Naive thymus-derived CD4-positive, alpha-beta T cell (primary cell): Measurements from ENCODE around the gene CASQ1. TPM values are rescaled to one million over a fixed set of nuclear protein-coding genes. Genes with fewer than 3 reads are reported as not detected.

Experiments used
- ATAC-seq: fragments of 150-1000 bp; cut with Tn5 transposase; 2 replicates; pipeline ENCODE4 v1.10.0; 2021; ENCODE audit warnings: mild to moderate bottlenecking, moderate library complexity
- CTCF ChIA-PET: fragments of 350-600 bp; sonication (Branson Sonifier 250); formaldehyde crosslinking; loops from one replicate; lab custom pipeline; 2021; ENCODE audit warnings: antibody characterized with exemption; lab: Charles Lee
- POLR2A ChIA-PET: fragments of 350-600 bp; sonication (Branson Sonifier 250); formaldehyde crosslinking; loops from one replicate; lab custom pipeline; 2021; ENCODE audit warnings: antibody characterized with exemption, inconsistent platforms; lab: Charles Lee
- DNase-seq, 9 donors: peaks; one replicate each; pipeline versions ENCODE4 v3.0.0 to v3.0.0-alpha.2; 2020 to 2022; ENCODE audit warnings: mixed read lengths in 1 of 9
- H3K27ac ChIP-seq: one replicate; pipeline ENCODE4 v1.7.0; 2013; ENCODE audit warnings: mild to moderate bottlenecking, low read depth, low read length, moderate library complexity
- H3K27me3 ChIP-seq, 2 donors: one replicate each; pipeline ENCODE4 v1.7.0; 2013; ENCODE audit warnings: low read length in 2 of 2, mild to moderate bottlenecking in 2 of 2, moderate library complexity in 2 of 2; ENCODE audit not compliant: control insufficient read depth in 2 of 2, insufficient read depth in 2 of 2
- H3K36me3 ChIP-seq, 3 experiments: 1 replicate in 2 of 3; 2 replicates in 1 of 3; pipeline ENCODE4 v1.7.0; 2013; ENCODE audit warnings: low read length in 3 of 3, mild to moderate bottlenecking in 3 of 3, moderate library complexity in 1 of 3; ENCODE audit not compliant: insufficient read depth in 3 of 3, control insufficient read depth in 2 of 3
- H3K4me1 ChIP-seq, 2 donors: one replicate each; pipeline ENCODE4 v1.7.0; 2013; ENCODE audit warnings: low read length in 2 of 2, mild to moderate bottlenecking in 2 of 2, moderate library complexity in 1 of 2; ENCODE audit not compliant: control insufficient read depth in 2 of 2, insufficient read depth in 2 of 2
- H3K4me3 ChIP-seq: 2 replicates; pipeline ENCODE4 v1.7.0; 2013; ENCODE audit warnings: mild to moderate bottlenecking, low read length
- H3K9me3 ChIP-seq, 3 experiments: 1 replicate in 2 of 3; 2 replicates in 1 of 3; pipeline ENCODE4 v1.7.0; 2013; ENCODE audit warnings: low read length in 3 of 3; ENCODE audit not compliant: control insufficient read depth in 2 of 3
- H3K27ac Mint-ChIP-seq, 9 donors: one replicate each; pipeline ENCODE4 v1.8.0; 2020 to 2022; ENCODE audit warnings: mixed read lengths in 9 of 9, mild to moderate bottlenecking in 8 of 9, moderate library complexity in 5 of 9, inconsistent platforms in 2 of 9
- H3K27me3 Mint-ChIP-seq, 5 donors: one replicate each; pipeline ENCODE4 v1.8.0; 2021 to 2022; ENCODE audit warnings: mixed read lengths in 5 of 5, mild to moderate bottlenecking in 1 of 5
- H3K36me3 Mint-ChIP-seq, 5 donors: one replicate each; pipeline ENCODE4 v1.8.0; 2020 to 2022; ENCODE audit warnings: mixed read lengths in 5 of 5, mild to moderate bottlenecking in 3 of 5, inconsistent platforms in 1 of 5
- H3K4me1 Mint-ChIP-seq, 7 donors: one replicate each; pipeline ENCODE4 v1.8.0; 2020 to 2022; ENCODE audit warnings: mixed read lengths in 7 of 7, mild to moderate bottlenecking in 3 of 7, inconsistent platforms in 1 of 7
- H3K4me3 Mint-ChIP-seq, 10 donors: one replicate each; pipeline ENCODE4 v1.8.0; 2020 to 2022; ENCODE audit warnings: mild to moderate bottlenecking in 10 of 10, mixed read lengths in 10 of 10, moderate library complexity in 6 of 10, inconsistent platforms in 2 of 10
- H3K9me3 Mint-ChIP-seq, 11 donors: one replicate each; pipeline ENCODE4 v1.8.0; 2020 to 2022; ENCODE audit warnings: mixed read lengths in 11 of 11, mild to moderate bottlenecking in 4 of 11, inconsistent platforms in 1 of 11, moderate library complexity in 1 of 11
- intact Hi-C, 2 donors: fragments of 100-400 bp; cut with micrococcal nuclease; formaldehyde crosslinking; loops; one replicate each; pipeline ENCODE4 v1.15.1; 2023
- polyA plus RNA-seq, 2 donors: library from polyadenylated mRNA; unstranded; fragments of 300-500 nt; fragmentation: Illumina TruSeq; gene quantifications; one replicate each; pipeline ENCODE4 v1.2.3, GENCODE V29; 2021
- total RNA-seq, 6 experiments: library from RNA in 5 of 6; stranded (reverse) in 5 of 6; gene quantifications; 1 replicate in 5 of 6; 2 replicates in 1 of 6; pipeline ENCODE4 v1.2.3 and lab custom pipeline; 2021 to 2026

Gene CASQ1
- total and polyA plus RNA-seq, 7 experiments from 2014 or later = 1.1 TPM; not detected in 6

DNA sequence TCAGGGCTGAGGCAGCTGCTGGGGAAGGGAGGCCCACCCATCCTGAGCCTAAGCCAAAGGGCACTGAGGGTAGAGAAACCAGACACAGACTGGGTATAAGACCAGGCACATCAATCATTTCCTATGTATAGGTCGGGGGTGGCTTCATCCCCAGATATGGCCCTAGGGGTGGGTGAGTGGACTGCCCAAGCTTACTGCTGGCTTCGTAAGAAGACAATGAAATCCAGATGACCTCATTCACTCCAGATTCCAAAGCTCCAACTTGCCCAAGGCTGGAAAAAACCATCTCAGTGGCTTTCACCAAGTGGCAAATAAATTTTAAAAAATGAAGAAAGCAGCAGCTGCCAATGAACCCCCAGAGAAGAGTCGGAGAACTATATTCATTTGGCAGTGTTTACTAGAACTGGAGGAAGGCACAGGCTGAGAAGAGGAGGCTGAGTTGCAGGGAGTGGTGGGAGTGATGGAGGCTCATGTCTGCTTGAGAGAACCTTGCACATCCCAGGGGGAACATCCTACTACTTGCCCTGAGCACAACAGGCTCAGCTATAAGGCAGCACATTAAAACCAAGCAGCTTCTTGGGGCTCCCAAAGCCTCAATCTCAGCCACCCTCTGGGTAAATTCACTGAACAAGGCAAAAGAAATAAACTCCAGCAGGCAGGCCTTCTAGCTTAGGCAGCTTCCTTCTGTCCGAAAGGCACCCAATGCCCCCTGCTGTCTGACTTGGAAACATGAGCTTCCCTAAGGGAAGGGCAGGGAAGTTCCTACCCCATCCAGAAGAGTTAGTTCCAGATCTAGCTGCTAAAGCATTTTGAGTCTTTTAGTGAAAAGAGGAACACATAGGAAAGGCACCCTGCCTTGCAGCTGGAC is 28.9 kb downstream of the CASQ1 start:
- no peaks in the 10 kb centered on the region for H3K27me3 Mint-ChIP-seq
- intact Hi-C loops = loop anchor here in 1 of 2 donors (1.0 to 2.0 kb wide), 2 partner anchors 26 to 173 kb away; no protein-coding TSS in a partner anchor
- Histone ChIP-seq H3K27ac (no peak overlapping the region), H3K27me3 (no peaks in the 10 kb centered on the region), H3K9me3 (no peaks in the 10 kb centered on the region), H3K4me1 (no peaks in the 10 kb centered on the region), H3K36me3 (peaks cover 29 to 97% (median 57%) of the 10 kb centered on the region in 3 experiments), H3K4me3 (no peak overlapping the region)
- DNase-seq = no peak
- ATAC-seq = no peak
- no peaks in the 10 kb centered on the region for H3K9me3 Mint-ChIP-seq
- POLR2A ChIA-PET = interaction anchor here (1.7 to 1.8 kb wide), 2 partner anchors 9 to 42 kb away, joined by 3 to 4 read pairs; no protein-coding TSS in a partner anchor
- H3K36me3 Mint-ChIP-seq = peaks cover 4 to 59% (median 10%) of the 10 kb centered on the region in 5 donors
- no peaks in the 10 kb centered on the region for H3K4me1 Mint-ChIP-seq
- CTCF ChIA-PET = interaction anchor here (0.6 to 1.9 kb wide), 5 partner anchors 17 to 120 kb away, joined by 3 to 5 read pairs (median 4); partner anchors contain the start of gene CASQ1
- peak overlapping the region in 4 of 9 donors; percentile 28 to 56 (median 45) for H3K27ac Mint-ChIP-seq
- H3K4me3 Mint-ChIP-seq = no peak overlapping the region

DNA sequence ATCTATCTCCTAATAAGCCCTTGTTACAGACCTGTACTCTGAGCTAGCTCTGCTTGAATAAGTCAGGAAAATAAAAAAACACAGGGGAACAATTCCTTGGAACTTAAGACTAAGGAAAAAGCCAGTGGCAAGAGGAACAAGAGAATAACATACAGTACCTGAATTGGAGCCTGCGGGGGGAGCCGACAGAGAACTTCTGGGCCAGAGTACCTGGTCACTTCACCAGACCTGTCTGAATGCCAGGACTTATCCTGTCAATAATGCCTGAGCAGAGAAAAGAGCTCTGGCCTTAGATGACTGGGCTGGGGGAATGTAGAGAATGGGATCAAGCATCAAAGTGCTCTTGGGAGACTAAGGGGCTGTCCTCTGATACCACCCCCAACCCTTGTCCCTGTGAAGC is 29.9 kb downstream of the CASQ1 start:
- Histone ChIP-seq H3K4me1 (no peaks in the 10 kb centered on the region), H3K27me3 (no peaks in the 10 kb centered on the region), H3K4me3 (no peak overlapping the region), H3K27ac (no peak overlapping the region), H3K9me3 (no peaks in the 10 kb centered on the region), H3K36me3 (peaks cover 29 to 97% (median 53%) of the 10 kb centered on the region in 3 experiments)
- Mint-ChIP-seq H3K27ac (peak overlapping the region in 3 of 9 donors; percentile 61 to 81 (median 75)), H3K36me3 (peaks cover 3 to 64% (median 14%) of the 10 kb centered on the region in 5 donors), H3K27me3 (no peaks in the 10 kb centered on the region), H3K4me1 (no peaks in the 10 kb centered on the region), H3K4me3 (no peak overlapping the region), H3K9me3 (no peaks in the 10 kb centered on the region)
- DNase-seq = no peak
- intact Hi-C loops = no loop called here
- ChIA-PET CTCF (interaction anchor here (1.3 to 1.9 kb wide), 3 partner anchors 16 to 121 kb away, joined by 4 to 5 read pairs (median 5); no protein-coding TSS in a partner anchor), POLR2A (interaction anchor here (0.8 to 1.8 kb wide), 3 partner anchors 10 to 41 kb away, joined by 3 to 4 read pairs (median 3); no protein-coding TSS in a partner anchor)
- ATAC-seq = no peak

DNA sequence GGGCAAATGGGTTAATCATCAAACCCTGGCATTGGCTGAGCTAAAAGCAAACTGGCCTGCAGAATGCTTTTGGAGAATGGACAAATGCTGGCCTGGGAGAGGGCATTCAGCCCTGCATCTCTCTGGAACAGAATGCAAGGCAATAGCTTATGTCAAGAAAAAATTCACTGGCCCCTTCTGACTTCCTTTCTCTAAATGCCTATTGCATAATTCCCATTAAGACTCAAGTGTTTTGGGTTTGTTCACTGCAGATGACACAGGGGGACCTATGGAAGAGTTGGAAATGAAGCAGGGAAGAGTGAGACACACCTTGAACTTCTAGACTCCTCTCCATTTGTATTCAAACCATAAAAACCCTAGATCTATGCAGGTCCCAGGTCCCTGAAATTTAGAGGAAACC is 30.7 kb downstream of the CASQ1 start:
- Mint-ChIP-seq H3K27ac (peak overlapping the region in 4 of 9 donors; percentile 4 to 84 (median 12)), H3K4me3 (no peak overlapping the region), H3K36me3 (peaks cover 0 to 62% (median 14%) of the 10 kb centered on the region in 5 donors), H3K4me1 (no peaks in the 10 kb centered on the region), H3K27me3 (no peaks in the 10 kb centered on the region), H3K9me3 (no peaks in the 10 kb centered on the region)
- intact Hi-C loops = no loop called here
- Histone ChIP-seq H3K27me3 (no peaks in the 10 kb centered on the region), H3K4me1 (no peaks in the 10 kb centered on the region), H3K36me3 (peaks cover 32 to 97% (median 55%) of the 10 kb centered on the region in 3 experiments), H3K27ac (no peak overlapping the region), H3K9me3 (no peaks in the 10 kb centered on the region), H3K4me3 (no peak overlapping the region)
- DNase-seq = no peak
- no peak for ATAC-seq
- POLR2A ChIA-PET = interaction anchor here (0.8 to 1.8 kb wide), 2 partner anchors 11 to 14 kb away, joined by 3 to 4 read pairs; no protein-coding TSS in a partner anchor
- CTCF ChIA-PET = interaction anchor here (0.6 to 1.9 kb wide), 3 partner anchors 25 to 119 kb away, joined by 3 to 5 read pairs (median 4); no protein-coding TSS in a partner anchor

DNA sequence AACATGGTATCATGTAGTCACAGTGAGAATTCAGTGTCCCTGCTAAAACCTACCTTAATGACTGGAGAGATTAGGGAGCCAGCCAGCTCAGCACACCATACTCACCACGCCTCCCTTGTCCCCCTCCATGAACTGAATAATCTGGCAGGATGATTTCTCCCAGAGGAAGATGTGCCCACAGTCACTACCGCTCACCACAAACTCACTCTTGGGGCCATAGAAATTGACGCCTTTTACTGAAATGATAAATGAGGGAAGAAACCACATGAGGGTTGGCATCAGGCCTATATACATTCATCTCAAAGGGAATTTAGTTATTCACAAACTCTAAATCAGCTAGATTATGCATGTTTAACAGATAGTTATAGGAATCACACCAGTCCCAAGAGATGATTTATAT is 32.2 kb downstream of the CASQ1 start:
- Histone ChIP-seq H3K27me3 (no peaks in the 10 kb centered on the region), H3K4me1 (no peaks in the 10 kb centered on the region), H3K36me3 (peaks cover 32 to 98% (median 55%) of the 10 kb centered on the region in 3 experiments), H3K9me3 (no peaks in the 10 kb centered on the region), H3K4me3 (no peak overlapping the region), H3K27ac (no peak overlapping the region)
- no peaks in the 10 kb centered on the region for H3K4me1 Mint-ChIP-seq
- ChIA-PET CTCF (no interaction called here), POLR2A (interaction anchor here (1.0 kb wide), 1 partner anchor 61 kb away, joined by 3 read pairs; no protein-coding TSS in a partner anchor)
- H3K27ac Mint-ChIP-seq = peak overlapping the region in 2 of 9 donors; percentile 24 to 51
- H3K9me3 Mint-ChIP-seq = no peaks in the 10 kb centered on the region
- no peak overlapping the region for H3K4me3 Mint-ChIP-seq
- intact Hi-C loops = no loop called here
- DNase-seq = no peak
- H3K27me3 Mint-ChIP-seq = no peaks in the 10 kb centered on the region
- peaks cover 0 to 52% (median 10%) of the 10 kb centered on the region in 5 donors for H3K36me3 Mint-ChIP-seq
- ATAC-seq = no peak

DNA sequence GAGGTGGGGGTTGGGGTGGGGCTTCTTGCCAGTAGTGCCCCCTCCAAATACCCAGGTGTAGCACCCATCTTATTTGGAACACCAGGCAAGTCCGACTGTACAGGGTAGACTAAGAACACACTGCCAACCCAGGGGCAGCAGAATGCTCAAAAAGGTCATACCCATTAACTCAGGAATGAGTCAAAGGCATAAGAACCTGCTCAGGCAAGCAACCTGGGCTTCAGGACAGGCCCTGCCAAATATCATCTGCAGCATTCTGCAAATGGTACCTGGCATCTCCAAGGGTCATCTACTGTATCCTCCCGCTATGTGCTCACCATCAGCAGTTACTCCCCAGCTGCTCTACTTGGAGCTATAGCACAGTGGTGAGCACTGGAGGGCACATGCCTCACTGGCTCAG is 34.2 kb downstream of the CASQ1 start:
- H3K36me3 Mint-ChIP-seq = peaks cover 0 to 59% (median 14%) of the 10 kb centered on the region in 5 donors
- H3K27ac ChIP-seq = no peak overlapping the region
- H3K4me3 Mint-ChIP-seq = no peak overlapping the region
- H3K27me3 Mint-ChIP-seq = no peaks in the 10 kb centered on the region
- ATAC-seq = no peak
- H3K9me3 Mint-ChIP-seq = no peaks in the 10 kb centered on the region
- H3K27ac Mint-ChIP-seq = peak overlapping the region in 1 of 9 donors; percentile 10
- no peaks in the 10 kb centered on the region for H3K4me1 ChIP-seq
- CTCF ChIA-PET = interaction anchor here (0.8 to 1.5 kb wide), 2 partner anchors 33 to 67 kb away, joined by 3 to 4 read pairs; no protein-coding TSS in a partner anchor
- no peaks in the 10 kb centered on the region for H3K27me3 ChIP-seq
- POLR2A ChIA-PET = interaction anchor here (0.6 kb wide), 1 partner anchor 865 kb away, joined by 3 read pairs; the partner anchor contains the start of gene NECTIN4
- no peaks in the 10 kb centered on the region for H3K9me3 ChIP-seq
- intact Hi-C loops = no loop called here
- no peak overlapping the region for H3K4me3 ChIP-seq
- no peak for DNase-seq
- H3K36me3 ChIP-seq = peaks cover 27 to 95% (median 42%) of the 10 kb centered on the region in 3 experiments
- H3K4me1 Mint-ChIP-seq = no peaks in the 10 kb centered on the region

DNA sequence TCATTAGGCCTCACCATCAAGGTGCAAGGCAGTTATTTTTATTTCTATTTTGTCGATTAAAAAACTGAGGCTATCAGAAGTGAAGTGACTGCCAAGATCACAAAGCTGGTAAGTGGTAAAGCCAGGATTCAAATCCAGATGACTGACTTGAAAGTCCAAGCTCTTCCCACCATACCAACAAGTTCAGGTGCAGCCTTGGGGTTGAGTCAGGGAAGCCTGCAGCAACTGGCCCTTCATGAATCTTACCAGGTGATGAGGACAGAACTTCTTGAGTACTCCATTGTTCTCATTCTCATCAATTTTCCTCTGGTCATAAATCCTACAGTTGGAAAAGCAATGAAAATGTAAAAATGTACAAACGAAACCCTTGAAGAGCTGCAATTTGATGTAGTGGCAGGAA is 35.0 kb downstream of the CASQ1 start:
- POLR2A ChIA-PET = no interaction called here
- H3K36me3 ChIP-seq = peaks cover 30 to 96% (median 47%) of the 10 kb centered on the region in 3 experiments

More for the DNA sequence above, 35.0 kb downstream of the CASQ1 start:
- CTCF ChIA-PET = interaction anchor here (0.8 to 1.5 kb wide), 2 partner anchors 34 to 66 kb away, joined by 3 to 4 read pairs; no protein-coding TSS in a partner anchor
- DNase-seq = no peak
- no peaks in the 10 kb centered on the region for H3K9me3 Mint-ChIP-seq
- no peak overlapping the region for H3K4me3 Mint-ChIP-seq
- H3K27ac ChIP-seq = no peak overlapping the region
- H3K4me1 Mint-ChIP-seq = no peaks in the 10 kb centered on the region
- H3K27ac Mint-ChIP-seq = no peak overlapping the region
- ATAC-seq = no peak
- no peak overlapping the region for H3K4me3 ChIP-seq
- no peaks in the 10 kb centered on the region for H3K4me1 ChIP-seq
- H3K27me3 ChIP-seq = no peaks in the 10 kb centered on the region
- peaks cover 0 to 60% (median 20%) of the 10 kb centered on the region in 5 donors for H3K36me3 Mint-ChIP-seq
- intact Hi-C loops = no loop called here
- H3K27me3 Mint-ChIP-seq = no peaks in the 10 kb centered on the region
- no peaks in the 10 kb centered on the region for H3K9me3 ChIP-seq
